NCI-H1417 treated with DMSO at 0.1 percent for 48 hours (cell line): ENCODE results near the gene RHBDF2.

Experiments used
- DNase-seq: peaks from one replicate; lab custom pipeline; 2025; lab: John Stamatoyannopoulos, UW

The RHBDF2 gene

DNA sequence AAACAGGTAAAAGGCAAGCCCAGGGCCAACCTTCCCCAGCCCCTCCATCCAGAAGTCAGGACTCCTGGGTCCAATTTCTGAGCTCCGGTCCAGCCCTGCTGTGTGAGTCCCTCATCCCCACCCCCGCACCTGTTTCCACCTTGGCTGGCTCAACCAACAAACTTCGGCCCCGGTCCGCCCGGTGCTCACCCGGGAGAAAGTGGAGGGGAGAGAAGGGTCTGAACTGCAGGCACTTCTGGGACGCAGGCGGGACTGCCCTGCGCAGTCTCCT is 541 bp downstream of the RHBDF2 start:
- DNase-seq, result no peak

DNA sequence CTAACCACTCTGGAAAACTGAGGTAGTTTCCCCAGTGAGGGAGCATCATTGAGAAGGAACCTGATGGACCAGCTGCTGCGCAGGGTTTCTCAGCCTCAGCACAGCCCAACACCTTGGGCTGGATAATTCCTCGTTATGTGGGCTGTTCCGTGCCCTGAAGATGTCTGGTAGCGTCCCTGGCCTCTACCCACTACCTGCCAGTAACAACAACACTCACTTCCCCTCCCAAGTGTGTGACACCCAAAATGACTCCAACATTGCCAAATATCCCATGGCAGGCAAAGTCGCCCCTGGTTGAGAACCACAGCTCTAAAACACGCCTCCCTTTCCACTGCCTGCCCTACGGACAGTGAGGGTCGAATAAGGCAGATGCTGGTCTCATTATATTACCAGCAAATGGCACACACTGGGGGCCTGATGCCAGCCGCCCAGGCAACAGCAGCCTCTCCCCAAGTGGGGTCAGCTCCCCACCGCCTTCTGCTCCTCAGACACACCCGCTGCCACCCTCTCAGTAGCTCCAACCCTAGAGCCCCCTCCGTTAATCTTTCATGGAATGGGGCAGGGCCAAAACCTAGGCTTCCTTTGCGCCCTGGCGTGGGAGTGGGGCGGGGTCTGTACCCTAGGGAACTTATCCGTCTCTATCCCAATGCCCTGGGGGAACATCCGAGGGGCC is 1.0 kb downstream of the RHBDF2 start:
- DNase-seq, result no peak

DNA sequence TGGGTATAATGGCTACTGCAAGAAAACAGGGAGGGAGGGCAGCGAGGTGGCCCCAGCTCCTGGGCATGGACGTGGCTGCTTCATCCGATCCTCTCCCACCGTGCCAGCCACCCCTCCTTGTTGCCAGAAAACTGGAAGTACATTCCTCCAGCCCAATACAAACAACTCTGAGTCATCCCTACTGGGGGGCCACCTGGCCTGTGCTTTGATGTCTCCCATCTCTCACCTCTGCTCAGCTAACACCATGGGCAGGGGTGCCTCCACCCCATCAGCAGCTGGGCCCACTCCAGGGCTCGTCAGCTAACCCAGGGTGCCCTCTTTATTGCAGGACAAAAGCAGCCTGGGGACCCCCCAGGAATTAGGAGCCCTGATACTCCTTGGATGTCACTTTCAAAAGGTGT is 2.0 kb downstream of the RHBDF2 start:
- DNase-seq, result no peak

DNA sequence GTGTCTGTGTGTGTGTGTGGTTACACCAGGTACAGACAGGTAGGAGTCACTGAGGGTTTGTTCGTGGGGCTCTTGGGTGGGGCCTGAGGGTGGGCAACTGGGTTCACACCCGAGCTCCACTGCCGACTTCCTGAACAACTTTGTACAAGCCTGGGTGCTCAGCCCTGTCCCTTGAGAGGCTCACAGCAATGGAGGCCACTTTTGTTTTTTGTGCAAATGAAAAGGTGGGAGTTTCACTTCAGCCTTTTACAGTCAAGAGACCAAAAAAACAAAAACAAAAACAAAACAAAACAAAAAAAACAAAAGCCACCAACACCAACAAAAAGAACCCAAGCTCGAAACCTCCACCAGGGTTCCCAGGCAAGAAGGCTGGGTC is 2.4 kb downstream of the RHBDF2 start:
- DNase-seq, result no peak

DNA sequence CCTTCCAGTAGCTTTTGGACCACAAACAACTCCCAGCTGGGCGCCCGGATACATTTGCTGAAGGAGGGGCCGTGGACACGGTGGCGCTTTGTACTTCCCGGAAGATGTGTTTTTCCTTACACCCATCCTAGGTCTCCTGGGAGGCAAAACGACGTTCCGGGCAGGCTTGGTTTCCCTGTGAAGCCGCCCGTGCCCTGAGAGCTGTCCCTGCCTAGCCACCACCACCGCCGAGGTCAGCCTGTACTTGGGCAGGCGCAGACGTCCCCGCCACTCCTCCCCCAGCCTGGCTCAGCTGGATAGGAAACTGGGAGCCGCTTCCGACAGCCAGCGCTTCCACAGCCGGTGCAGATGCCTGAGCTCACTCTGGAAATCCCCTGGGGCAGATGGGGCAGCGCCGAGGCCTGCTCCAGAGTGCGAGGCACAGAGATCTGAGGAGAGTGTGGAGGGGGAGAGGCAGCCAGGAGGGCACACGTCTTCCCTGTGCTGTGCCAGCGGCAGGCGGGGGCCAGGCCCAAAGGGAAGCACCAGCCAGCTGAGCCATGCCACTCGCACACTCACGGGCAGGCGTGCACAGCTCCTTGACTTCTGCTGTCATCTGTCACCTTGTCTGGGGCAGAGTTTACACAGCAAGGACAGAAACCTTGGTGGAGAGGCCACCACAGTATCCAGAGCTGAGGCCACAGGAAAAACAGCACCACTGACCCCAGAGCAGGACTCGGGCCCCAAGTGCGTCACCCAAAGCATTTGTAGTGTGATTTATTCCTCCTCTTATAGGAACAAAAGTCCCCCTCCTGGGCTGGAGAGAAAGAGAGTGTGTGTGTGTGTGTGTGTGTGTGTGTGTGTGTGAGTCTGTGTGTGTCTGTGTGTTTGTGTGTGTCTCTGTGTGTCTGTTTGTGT is 3.0 kb downstream of the RHBDF2 start:
- no peak for DNase-seq

DNA sequence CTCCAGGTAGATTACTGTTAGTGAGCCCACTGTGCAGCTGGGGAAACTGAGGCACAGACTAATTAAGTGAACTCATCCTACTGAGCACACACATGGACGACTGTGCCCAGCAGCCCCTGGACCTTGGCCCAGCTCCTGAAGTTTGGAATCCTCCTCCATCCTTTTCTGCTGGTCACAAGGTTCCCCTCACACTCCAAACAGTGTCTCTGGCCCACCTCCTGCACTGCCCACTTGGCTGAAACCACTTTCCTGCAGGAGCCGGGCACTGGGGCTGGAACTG is 3.6 kb downstream of the RHBDF2 start:
- DNase-seq, result no peak

DNA sequence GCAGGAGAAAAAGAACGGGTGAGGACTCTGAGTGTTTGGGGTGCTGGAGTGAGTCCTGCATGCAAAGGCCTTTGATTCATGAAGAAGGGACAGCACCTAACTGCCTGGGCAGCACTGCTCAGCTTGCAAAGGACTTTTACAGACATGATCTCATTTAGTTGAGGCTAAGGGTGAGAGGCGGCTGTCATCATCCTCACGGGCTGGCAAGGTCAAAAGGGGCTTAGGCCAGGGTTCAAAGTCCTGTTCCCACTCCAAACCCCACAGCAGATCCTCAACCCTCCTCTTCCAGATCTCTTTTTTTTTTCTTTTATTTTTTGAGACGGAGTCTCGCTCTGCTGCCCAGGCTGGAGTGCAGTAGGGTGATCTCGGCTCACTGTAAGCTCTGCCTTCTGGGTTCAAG is 4.8 kb downstream of the RHBDF2 start:
- DNase-seq, result no peak

DNA sequence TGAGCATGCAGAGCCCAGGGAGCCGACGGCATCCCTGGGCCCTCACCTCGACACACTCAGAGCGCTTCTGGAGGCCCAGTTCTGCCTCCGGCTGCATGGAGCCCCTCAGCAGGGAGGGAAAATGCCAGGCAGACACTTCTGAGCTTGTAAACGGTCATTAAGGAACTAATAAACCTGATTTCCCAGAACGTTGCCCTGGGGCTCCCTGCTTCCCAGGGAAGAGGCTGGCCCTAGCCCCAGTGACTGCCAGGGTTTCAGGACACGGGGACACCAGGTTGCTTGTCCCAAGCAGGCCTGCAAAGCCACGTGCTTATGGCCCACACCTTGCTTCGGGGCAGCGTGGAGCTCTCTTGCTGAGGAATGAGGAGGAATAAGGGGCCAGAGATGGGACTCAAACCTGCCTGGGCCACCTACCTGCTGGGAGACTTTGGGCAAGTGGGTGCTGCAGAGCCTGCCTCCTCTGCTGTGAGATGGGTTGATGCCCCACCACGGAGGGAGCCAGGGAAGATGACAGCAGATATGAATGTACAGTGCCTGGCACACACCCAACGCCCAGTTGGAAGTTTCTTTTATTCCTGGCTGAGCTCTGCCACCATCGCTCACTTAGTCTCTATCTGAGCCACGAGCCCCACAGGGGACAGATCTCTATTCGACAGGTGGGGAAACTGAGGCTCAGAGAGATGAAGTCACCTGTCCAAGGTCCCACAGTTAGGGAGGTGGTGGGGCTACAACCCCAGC is 5.4 kb downstream of the RHBDF2 start:
- no peak for DNase-seq

DNA sequence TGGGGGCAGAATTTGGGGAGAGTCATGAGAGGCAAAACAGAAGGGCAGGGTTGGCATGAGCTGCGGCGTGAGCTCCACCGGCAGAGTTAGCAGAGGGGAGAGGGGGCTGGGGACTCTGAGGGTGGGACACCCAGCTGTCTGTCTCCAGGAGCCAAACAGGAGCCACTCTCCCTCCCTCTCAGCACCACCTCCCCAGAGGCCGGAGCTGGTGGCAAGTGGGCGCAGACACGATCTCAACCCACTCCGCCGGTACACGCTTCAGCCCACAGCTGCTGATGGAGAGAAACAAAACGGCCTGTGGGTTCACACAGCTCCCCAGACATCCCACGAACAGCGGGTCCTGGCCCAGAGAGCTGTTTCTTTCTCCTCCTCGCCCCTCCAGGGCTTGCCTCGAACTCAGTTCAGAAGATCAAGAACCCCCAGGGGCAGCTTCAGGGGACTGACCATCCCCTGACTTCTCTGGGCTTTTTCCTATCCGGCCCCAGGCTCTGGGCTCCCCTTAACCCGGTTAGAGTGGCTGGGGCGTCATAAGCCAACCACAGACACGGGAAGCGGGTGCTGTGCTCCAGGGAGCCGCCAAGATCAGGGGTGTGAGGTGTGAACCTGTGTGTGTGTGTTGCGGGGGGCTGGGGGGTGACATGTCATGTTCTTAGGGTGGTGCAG is 7.6 kb downstream of the RHBDF2 start:
- no peak for DNase-seq

DNA sequence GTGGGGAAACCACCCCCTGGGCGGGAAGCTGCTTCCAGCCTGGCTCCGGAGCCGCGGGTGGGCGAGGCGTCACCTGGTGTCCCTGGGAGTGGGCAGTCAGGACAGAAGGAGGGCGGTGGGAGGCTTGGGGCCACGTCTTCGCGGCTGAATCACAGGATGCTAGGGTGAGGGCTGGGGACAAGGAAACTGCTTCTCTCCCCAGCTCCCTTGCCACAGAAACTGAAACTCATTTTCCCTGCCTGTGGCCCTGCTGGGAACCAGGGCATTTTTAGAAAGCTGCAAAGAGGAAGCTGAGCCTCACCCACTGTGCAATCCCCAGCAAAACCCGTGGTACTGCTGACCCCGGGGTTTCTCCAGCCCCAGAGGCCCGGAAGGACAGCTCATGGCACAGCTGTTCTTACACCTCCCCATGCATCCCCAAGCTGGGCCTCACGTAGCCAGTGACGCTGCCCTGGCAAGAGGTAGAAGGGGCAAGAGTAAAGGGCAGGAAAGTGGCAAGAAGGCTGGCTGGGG is 8.2 kb downstream of the RHBDF2 start:
- no peak for DNase-seq

DNA sequence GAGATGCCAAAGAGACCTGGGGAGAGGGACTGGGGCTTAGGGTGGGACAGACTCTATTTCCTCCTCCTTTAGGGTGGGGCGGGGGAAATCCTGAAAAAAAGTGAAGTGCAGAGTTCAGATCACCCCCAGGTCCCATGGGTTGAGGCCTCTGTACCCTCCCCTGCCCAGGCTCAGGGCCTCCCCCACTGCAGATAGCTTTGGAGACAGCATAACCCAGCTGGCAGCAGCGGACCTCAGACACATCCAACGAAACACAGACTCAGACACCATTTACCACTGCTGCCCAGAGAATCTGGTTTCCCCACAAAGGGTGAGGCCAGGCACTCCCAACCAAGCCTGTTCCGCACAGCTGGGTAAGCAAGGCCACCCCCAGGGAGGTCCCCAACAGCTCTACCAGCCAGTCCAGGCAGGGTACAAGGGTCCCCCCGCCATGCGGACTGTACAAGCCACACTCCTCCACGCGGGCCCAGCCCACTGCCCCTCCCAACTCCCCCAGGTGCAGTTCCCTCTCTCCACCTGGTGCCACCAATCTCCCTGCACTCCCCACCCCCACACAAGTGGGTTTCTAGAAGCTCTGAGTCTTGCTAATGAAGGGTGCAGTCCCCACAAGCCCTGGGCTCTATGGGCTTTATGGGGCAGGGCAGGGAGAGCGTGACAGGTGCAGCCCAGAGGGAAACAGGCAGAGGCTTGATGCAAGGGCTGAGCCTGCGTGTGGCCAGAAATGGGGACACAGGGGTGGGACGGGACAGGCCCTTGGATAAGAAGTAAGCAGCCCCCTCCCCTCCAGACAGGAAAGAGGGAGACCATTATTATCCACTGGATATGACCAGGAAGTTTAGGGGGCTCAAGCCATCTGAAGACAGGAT is 8.9 kb downstream of the RHBDF2 start:
- no peak for DNase-seq

DNA sequence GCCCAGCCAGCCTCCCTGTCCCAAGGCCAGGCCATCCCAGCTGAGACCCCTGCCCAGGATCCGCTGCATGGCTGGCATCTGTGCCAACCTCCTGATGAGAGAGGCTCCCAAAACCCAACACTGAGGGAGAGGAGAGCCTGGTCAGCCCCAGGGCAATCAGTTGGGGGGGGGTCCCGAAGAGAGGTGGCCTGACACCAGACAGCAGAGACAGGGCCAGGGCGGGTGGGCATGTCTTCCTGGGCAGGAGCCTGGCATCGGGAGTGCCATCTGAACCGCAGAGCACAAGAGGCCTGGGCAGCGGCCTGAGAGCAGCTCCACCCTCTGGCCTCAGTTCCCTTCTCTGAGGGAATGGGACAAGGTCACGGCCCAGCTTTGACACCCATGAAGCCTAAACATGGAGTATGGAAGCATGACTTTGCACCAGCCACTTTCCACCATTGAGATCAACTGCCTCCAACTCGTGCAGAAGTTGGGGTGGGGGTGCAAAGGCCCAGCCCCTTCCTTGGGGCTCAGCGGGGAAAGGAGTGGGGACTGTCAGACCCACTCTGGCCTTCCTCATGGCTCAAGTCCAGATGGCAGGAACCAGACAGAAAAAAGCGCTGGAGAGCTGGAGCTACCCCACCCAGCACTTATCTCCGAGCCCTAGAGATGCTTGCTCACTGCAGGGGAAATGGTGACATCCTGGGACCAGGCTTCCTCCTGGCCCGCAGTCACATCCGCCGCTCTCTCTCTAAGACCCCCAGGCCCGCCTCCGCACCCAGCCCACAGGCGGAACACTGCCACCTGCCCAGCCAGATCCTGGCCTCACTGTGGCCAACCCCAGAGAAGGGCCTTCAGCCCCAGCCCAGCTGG is 9.7 kb downstream of the RHBDF2 start:
- DNase-seq, result no peak

DNA sequence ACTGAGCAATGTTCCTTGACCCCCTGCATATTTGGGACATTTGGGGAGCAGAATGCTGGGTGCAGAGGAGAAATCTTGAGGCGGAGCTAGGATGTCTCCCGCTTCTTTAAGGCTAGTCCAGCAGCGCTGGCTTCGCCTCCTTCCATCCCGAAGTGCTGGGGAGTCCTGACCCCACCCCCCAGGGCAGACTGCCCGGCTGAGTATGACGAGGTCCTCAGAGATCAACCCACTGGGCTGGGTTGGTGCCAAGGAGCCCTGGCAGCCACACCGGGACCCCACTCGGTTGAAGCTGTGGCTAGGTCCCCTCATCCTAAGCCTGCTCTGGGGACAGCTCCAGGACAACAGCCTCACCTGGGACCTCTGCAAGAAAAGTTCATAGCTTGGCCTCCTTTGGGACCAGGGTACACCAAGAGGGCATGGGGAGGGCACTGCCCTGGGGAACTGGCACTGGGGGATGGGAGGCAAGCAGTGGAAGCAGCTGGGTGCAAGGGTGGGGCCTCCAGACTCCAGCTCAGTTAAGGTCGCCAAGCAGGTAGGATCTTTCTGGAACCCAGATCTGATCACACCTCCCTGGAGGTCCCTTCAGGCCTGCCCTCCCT is 11.0 kb downstream of the RHBDF2 start:
- DNase-seq, result no peak

DNA sequence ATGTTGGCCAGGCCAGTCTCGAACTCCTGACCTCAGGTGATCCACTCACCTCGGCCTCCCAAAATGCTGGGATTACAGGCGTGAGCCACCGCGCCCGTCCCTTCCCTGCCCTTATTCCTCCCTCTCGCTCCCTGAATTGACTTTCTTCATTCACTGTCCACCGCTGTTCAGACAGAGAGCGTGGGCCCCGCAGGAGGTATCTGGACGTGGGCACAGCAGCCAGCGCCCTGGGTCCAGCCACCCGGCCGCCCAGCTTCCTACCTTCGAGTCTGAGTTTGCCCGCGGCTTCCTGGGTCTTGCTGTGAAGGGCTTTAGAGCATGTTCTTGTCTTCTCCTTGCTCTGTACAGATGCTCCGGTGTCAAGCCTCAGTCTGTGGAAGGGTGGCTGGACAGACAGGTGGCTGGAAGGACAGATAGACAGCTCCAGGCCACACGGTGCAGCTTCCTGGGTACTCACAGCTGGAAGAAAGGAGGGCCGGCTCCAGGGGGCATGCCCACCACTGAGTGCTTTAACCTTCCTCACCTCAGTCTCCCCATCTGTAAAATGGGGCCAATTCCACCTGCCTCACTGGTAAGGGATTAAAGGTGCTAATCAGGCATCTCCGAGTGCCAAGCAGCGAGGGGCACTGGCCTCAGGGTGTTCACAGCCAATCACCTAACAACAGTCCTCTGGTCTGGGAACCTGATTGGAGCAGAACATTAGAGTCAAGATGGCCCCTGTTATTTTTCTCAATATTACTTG is 13.6 kb downstream of the RHBDF2 start:
- DNase-seq, result no peak

DNA sequence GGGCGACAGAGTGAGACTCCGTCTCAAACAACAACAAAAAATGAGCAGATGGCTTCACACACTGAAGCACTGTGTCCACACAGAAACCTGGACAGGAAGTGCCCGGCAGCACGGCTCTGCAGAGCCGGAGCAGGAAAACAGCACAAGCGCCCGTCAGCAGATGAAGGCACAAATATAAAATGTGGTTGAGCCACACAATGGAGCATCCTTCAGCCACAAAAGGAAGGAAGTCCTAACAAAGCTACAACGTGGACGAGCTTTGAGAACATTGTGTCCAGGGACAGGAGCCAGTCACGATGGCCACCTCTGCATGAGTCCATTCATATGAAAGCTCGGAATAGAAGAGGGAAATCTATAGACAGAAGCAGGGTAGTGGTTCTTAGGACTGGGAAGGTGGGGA is 15.7 kb downstream of the RHBDF2 start:
- DNase-seq, result no peak

DNA sequence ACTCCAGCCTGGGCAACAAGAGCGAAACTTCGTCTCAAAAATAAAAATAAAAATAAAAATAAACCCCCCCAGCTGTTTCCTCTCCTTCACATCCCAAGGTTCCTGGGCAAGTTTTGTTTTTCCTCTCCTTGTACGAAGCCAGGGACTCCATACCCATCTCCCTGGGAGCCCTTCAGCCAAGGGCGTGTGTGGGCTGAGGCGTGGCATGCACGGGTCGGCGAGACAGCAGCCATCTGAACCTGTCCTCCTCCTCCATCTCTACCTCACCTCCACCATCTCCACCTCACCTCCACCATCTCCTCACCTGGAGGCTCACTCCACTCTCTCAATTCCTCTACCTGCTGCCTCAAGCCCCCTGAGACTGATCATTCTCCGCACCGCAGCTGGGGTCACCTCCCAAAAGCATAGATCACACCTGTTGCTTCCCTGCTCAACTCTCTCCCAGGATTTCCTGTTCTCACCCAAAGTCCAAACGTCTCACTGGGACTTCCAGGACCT is 16.9 kb downstream of the RHBDF2 start:
- DNase-seq, result no peak

DNA sequence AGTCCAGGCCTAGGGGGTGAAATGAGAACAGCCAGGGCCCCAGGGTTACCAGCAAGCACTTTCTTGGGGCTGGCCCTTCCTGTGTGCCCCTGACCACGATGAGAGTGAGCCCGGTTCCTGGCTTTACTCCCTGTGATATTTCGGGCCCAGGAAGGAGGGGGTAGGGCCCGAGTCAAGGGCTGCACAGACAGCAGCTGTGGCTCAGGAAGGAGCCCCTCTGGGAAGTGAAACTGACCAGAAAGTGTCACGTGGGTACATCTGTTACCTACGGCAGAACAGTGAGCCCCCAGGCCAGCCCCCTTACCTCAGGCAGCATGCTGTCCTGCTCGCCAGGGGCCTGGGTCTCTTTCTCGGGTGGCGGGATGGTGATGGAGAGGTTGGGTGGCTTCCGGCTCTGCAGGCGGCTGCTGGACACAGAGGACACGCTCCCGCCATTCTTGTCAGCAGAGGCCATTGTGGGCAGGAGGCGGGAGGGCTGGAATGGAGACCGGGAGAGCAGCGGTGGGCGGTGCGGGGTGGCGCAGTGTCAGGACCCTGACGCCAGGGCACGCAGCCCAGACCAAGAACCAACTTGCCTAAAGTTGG is 20.1 kb downstream of the RHBDF2 start:
- DNase-seq, result no peak

DNA sequence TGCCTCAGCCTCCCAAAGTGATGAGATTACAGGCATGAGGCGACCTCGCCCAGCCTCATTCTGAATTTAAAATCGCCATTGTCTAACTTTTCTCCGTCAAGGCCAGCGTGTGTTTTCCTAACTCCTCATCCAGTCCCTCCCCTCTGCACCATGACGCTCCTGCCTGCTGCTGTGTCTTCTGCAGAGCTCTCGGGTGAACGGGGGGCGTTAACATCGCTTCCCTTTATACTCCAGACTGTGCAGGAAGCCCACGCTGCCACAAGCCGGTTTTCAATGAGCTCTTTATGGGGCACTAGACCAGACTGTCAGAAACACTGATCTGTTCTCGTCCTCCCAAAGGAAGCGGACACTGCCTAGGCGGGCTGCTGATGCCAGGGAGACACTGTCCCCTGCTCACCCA is 20.6 kb downstream of the RHBDF2 start:
- DNase-seq, result no peak

DNA sequence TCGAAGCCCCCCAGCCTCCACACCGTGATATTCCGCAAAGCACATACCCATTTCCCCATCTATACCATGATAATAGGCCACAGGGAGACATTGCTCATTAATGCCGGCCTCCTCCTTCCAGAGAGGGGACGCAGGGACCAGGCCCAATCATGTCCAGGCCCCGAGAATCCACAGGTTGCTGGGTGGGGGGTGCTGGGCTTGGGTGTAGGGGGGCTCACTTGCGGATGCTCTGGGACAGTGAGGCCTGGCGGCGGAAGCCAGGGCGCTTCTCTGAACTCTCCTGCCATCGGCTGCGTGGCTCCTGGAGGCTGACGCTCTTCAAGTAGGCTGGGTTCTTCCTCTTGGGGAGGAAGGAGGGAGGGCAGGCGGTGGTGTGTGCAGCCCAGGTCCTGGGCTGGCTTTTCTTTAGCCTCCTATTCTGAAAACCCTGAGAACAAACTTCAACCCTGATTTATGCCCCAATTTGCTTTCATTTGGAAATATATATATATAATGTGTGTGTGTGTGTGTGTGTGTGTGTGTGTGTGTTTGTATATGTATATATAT is 21.6 kb downstream of the RHBDF2 start:
- no peak for DNase-seq
